Measurements from ENCODE around the gene CUEDC1. TPM values are rescaled to one million over a fixed set of nuclear protein-coding genes. Genes with fewer than 3 reads are reported as not detected.

Gene CUEDC1
- total RNA-seq, 4 donors from 2014 or later, result 31.2 to 43.9 (median 34.3) TPM

DNA sequence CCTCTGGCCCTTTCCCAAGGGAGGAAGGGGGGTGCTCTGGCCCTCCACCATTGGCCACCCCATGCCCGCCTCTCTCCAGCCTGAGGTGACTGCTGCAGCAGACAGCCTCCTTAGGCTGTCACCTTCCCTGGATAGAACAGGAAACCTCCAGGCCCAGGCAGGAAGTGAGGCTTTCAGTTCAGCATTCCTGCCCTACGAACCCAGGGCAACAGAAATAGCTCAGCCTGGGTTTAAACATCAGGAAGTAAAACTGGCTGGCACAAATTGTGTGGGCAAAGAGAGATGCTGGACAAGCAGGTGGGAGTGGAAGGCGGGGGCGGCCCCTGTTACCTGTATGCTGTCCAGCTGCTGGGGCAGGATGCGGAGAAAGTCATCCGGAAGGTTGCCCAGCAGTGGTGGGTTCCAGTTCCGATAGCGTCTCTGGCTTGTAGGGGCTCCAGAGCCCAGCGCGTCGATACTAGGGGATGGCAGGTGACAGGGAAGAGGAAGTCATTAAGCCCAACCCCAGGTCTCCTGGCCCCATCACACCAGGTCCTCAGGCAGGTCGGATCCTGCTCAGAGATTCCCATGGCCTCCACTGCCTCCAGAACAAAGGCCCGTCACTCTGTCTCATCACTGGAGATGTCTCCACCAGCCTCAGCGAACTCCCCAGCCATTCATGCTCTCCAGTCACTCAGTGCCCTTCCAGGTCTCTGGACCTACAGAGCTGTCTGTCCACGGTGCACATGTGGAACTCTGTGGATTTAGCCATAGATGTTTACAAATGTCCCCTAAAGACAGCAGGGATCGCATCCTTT lies 81.8 kb downstream of the CUEDC1 start:
- intact Hi-C loops (cut with DNase I; ENCODE audit: low total_unique reads), result no loop called here

DNA sequence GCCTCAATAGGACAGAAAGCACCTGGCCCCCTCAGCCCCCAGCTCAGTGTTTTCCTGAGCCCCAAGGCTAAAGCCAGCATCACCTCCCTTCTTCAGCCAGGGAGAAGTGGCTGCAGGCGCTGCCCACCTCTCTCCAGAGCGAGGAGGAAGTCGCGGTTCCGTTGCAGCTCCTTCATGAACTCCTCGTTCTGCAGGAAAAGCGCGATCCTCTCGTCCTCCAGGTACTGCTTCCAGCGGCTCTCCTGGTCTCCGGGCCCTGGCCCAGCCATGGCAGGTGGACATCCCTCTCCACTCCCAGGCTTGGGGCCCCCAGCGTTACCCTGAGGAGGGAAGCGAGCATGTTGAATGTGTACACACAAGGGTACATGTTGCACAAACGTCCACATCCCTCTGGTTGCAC lies 82.7 kb downstream of the CUEDC1 start:
- DNase-seq (no peak), ATAC-seq (no peak)
- H3K4me3 ChIP-seq, result no peak overlapping the region
- H3K27me3 ChIP-seq, result no peaks in the 10 kb centered on the region
- TF ChIP-seq, protein P1, sequence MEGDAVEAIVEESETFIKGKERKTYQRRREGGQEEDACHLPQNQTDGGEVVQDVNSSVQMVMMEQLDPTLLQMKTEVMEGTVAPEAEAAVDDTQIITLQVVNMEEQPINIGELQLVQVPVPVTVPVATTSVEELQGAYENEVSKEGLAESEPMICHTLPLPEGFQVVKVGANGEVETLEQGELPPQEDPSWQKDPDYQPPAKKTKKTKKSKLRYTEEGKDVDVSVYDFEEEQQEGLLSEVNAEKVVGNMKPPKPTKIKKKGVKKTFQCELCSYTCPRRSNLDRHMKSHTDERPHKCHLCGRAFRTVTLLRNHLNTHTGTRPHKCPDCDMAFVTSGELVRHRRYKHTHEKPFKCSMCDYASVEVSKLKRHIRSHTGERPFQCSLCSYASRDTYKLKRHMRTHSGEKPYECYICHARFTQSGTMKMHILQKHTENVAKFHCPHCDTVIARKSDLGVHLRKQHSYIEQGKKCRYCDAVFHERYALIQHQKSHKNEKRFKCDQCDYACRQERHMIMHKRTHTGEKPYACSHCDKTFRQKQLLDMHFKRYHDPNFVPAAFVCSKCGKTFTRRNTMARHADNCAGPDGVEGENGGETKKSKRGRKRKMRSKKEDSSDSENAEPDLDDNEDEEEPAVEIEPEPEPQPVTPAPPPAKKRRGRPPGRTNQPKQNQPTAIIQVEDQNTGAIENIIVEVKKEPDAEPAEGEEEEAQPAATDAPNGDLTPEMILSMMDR (IDR thresholded peaks at IDR 0.05 in 4 of 5, conservative IDR thresholded peaks at IDR 0.05 in 1 of 5), result no peak
- TF ChIP-seq POLR2A (IDR thresholded peaks at IDR 0.05), result no peak
- intact Hi-C loops (cut with DNase I; ENCODE audit: low total_unique reads), result no loop called here
- H3K4me1 ChIP-seq, result peaks cover 49 to 61% of the 10 kb centered on the region in 2 donors
- peaks cover 0 to 19% of the 10 kb centered on the region in 2 donors for H3K36me3 ChIP-seq
- in situ Hi-C loops (cut with MboI; ENCODE audit: low sequenced_read_pairs in 4 of 4), result no loop called here
- H3K27ac ChIP-seq, result no peak overlapping the region
- no peaks in the 10 kb centered on the region for H3K9me3 ChIP-seq

More for the DNA sequence above, 81.8 kb downstream of the CUEDC1 start:
- H3K36me3 ChIP-seq, result peaks cover 0 to 19% of the 10 kb centered on the region in 2 donors
- in situ Hi-C loops (cut with MboI; ENCODE audit: low sequenced_read_pairs in 4 of 4), result no loop called here
- H3K4me3 ChIP-seq, result no peak overlapping the region
- ATAC-seq (no peak), DNase-seq (no peak)
- H3K9me3 ChIP-seq, result no peaks in the 10 kb centered on the region
- peaks cover 49 to 61% of the 10 kb centered on the region in 2 donors for H3K4me1 ChIP-seq
- TF ChIP-seq, protein P1 (IDR thresholded peaks at IDR 0.05 in 4 of 5, conservative IDR thresholded peaks at IDR 0.05 in 1 of 5), result no peak
- TF ChIP-seq POLR2A (IDR thresholded peaks at IDR 0.05), result no peak
- H3K27ac ChIP-seq, result peak overlapping the region in 3 of 4 donors; percentile 72 to 84 (median 75)
- no peaks in the 10 kb centered on the region for H3K27me3 ChIP-seq

DNA sequence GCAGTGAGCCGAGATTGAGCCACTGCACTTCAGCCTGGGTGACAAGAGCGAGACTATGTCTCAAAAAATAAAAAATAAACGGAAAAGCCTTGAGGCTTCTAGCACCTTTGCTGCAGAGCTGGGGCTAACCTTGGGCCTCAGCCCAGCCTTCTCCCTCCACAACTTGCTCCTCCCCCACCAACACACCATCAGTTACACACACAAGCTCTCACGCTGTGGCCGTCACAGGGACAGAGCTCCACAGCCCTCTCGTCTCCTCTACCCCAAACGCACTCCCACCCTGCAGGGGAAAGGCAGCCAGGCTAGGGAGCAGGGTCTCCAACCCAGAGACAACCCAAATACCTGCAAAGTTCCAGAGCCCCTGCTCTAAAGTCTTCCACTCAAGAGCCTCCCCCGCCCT lies 83.3 kb downstream of the CUEDC1 start:
- TF ChIP-seq, protein P1 (IDR thresholded peaks at IDR 0.05 in 4 of 5, conservative IDR thresholded peaks at IDR 0.05 in 1 of 5), result no peak
- TF ChIP-seq POLR2A (IDR thresholded peaks at IDR 0.05), result no peak
- ATAC-seq (no peak), DNase-seq (no peak)
- Histone ChIP-seq H3K27me3 (no peaks in the 10 kb centered on the region), H3K27ac (peak overlapping the region in 1 of 4 donors; percentile 15), H3K9me3 (no peaks in the 10 kb centered on the region), H3K4me1 (peaks cover 53 to 61% of the 10 kb centered on the region in 2 donors), H3K36me3 (peaks cover 0 to 19% of the 10 kb centered on the region in 2 donors), H3K4me3 (no peak overlapping the region)
- in situ Hi-C loops (cut with MboI; ENCODE audit: low sequenced_read_pairs in 4 of 4), result no loop called here
- intact Hi-C loops (cut with DNase I; ENCODE audit: low total_unique reads), result no loop called here

DNA sequence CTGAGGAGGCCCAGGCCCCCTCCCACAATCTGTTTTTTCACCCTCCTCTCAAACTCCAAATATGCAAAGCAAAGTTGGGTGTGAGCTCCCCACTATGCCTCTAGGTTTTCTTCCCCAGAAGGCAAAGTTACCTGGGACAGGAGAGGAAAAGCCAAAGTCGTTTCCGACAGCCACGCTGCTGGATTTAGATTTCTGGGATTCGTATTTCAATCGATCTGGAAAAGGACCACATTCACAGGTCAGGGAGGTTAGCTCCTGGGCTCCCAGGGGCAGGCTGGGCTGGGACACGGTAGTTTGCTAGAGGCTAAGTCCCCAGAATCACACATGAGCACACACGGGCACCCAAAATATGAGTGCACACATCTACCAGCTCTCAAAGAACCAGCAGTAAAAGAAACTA lies 84.1 kb downstream of the CUEDC1 start:
- intact Hi-C loops (cut with DNase I; ENCODE audit: low total_unique reads) (no loop called here), in situ Hi-C loops (cut with MboI; ENCODE audit: low sequenced_read_pairs in 4 of 4) (no loop called here)
- Histone ChIP-seq H3K4me3 (no peak overlapping the region), H3K36me3 (peaks cover 0 to 19% of the 10 kb centered on the region in 2 donors), H3K9me3 (no peaks in the 10 kb centered on the region), H3K4me1 (peaks cover 48 to 53% of the 10 kb centered on the region in 2 donors), H3K27me3 (no peaks in the 10 kb centered on the region), H3K27ac (peak overlapping the region in 3 of 4 donors; percentile 4 to 45 (median 15))
- no peak for ATAC-seq
- TF ChIP-seq, protein P1 (IDR thresholded peaks at IDR 0.05 in 4 of 5, conservative IDR thresholded peaks at IDR 0.05 in 1 of 5), result no peak
- TF ChIP-seq POLR2A (IDR thresholded peaks at IDR 0.05), result no peak
- no peak for DNase-seq
